ENCODE measurements around the gene UBE2E1.

UBE2E1 gene

GRCh38 chr3:23805633-23806533 is at the start of gene UBE2E1:
Gene UBE2E1 (plus strand): TSS chr3:23805955. CDS start chr3:23807270, 1,315 bp downstream.
- in situ Hi-C loops (cut with MboI; ENCODE audit: low sequenced_read_pairs): no loop called here

DNA sequence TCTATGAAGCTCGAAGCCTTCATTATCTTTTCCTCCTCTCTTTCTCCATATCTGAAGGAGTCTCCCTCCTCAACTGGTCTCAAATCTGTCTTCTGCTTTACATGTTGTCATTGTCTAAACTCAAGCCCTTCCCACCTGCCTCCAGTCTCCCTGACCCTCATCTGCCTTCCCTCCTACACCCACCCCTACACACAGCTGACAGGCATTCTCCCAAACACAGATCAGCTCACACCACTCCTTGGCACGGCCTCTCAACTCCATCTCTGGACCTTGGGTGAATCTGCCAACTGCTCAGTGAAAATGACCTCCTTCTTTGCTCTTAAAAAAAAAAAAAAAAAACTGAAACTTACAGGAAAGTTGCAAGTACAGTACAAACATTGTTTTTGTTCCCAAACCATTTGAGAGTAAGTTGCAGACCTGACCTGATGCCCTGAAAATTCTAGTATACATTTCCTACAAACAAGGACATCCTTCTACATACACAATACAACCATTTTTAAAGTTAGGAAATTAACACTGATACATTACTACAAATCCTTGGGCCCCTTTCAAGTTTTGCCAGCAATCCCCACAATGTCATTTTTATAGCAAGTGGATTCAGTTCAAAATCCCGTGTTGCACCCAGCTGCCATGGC is 49.4 kb upstream of the UBE2E1 start:
- in situ Hi-C loops (cut with MboI; ENCODE audit: low sequenced_read_pairs): no loop called here

- in situ Hi-C loops (cut with MboI; ENCODE audit: low sequenced_read_pairs): no loop called here
Measured at GRCh38 chr3:23758253-23758838, 47.4 kb upstream of the UBE2E1 start.

- in situ Hi-C loops (cut with MboI; ENCODE audit: low sequenced_read_pairs): no loop called here
Measured at GRCh38 chr3:23760325-23760724, 45.4 kb upstream of the UBE2E1 start.

- in situ Hi-C loops (cut with MboI; ENCODE audit: low sequenced_read_pairs): no loop called here
Measured at GRCh38 chr3:23760871-23761373, 44.8 kb upstream of the UBE2E1 start.

DNA sequence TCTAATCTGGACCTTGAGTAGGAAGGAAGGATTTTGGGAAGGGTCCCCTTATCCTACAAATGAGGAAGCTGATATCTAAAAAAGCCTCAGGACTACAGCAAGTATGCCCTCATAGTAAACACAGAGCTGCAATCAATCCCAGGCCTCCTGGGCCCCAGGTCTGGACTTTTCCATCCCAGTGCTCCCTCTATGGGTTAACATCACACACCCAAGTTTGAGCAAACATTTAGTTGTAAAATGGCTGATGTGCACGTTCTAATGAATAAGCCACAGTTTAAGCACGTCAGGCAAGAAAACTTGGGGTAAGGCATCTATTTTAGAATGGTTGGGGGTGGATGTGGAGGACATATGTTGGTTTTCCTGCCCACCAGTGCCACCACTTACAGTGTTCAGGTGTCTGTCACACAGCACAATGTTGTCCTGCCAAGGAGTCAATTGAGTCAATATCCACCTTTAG is 44.3 kb upstream of the UBE2E1 start:
- in situ Hi-C loops (cut with MboI; ENCODE audit: low sequenced_read_pairs): no loop called here

GRCh38 chr3:23762214-23762613 is 43.5 kb upstream of the UBE2E1 start:
- in situ Hi-C loops (cut with MboI; ENCODE audit: low sequenced_read_pairs): no loop called here

- in situ Hi-C loops (cut with MboI; ENCODE audit: low sequenced_read_pairs): no loop called here
Measured at GRCh38 chr3:23762759-23763477, 42.8 kb upstream of the UBE2E1 start.

GRCh38 chr3:23764407-23764806 is 41.3 kb upstream of the UBE2E1 start:
- in situ Hi-C loops (cut with MboI; ENCODE audit: low sequenced_read_pairs): no loop called here

GRCh38 chr3:23767546-23767945 is 38.2 kb upstream of the UBE2E1 start:
- in situ Hi-C loops (cut with MboI; ENCODE audit: low sequenced_read_pairs): no loop called here

DNA sequence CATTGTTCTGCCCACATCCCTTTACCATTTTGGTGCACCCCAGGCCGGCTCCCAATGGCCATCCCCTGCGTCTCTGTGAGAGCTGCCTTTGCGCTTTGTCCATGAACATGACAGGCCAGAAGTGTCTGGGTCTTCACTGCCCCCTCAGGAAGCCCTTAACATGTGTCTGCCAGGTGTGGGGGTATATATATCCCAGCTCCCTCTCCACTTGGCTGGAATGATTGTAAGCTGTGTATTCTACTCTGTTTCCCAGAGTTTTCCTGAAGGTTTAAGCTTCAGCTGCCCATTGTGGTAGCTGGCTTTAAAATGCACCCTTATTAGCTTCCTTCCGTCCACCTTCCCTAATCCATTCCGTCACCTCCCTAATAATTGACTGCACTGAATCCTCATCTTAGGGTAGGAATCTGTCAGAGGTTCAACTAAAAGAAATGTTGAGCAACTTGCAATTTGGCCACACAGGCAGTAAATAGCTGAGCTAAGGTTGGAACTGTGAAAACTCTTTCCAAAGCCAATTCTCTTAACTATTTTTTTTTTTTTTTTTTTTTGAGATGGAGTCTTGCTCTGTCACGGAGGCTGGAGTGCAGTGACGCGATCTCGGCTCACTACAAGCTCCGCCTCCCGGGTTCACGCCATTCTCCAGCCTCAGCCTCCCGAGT is 30.4 kb upstream of the UBE2E1 start:
- in situ Hi-C loops (cut with MboI; ENCODE audit: low sequenced_read_pairs): no loop called here

GRCh38 chr3:23776352-23776891 is 29.3 kb upstream of the UBE2E1 start:
- in situ Hi-C loops (cut with MboI; ENCODE audit: low sequenced_read_pairs): no loop called here

GRCh38 chr3:23778446-23778845 is 27.3 kb upstream of the UBE2E1 start:
- in situ Hi-C loops (cut with MboI; ENCODE audit: low sequenced_read_pairs): no loop called here

DNA sequence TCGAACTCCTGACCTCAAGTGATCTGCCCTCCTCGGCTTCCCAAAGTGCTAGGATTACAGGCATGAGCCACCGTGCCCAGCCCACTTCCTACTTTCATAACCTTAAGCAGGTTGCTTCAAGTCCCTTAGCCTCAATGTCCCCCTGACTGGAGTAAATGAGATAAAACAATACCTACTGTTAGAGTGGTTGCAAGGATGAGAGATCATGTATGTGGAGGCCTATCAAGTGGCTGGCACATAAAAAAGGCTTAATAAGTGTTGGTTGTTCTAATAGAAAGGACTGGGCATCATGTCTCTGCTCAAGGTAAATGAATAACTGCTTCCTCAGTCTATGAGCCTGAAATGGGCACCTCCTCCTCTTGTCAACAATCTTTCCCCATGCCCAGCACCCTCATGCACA is 25.9 kb upstream of the UBE2E1 start:
- in situ Hi-C loops (cut with MboI; ENCODE audit: low sequenced_read_pairs): no loop called here

DNA sequence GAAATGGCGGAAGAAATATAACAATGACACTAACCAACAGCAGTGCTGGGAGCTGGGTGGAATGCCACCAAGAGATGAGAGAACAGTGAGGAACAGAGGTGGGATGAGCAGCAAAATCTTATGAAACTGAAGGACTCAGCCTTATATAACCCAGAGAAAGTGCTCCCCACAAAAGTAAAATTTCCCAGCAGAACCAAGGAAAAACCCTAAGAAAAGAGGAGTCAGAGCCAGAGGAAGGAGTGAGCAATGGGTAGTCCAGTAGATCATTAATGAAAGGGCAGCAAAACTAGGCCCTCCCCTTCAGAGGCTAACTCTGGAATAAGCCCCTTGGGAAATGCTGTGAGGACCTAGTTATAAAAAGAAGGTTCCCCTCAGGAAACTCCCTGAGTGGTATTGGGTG is 24.7 kb upstream of the UBE2E1 start:
- in situ Hi-C loops (cut with MboI; ENCODE audit: low sequenced_read_pairs): no loop called here

DNA sequence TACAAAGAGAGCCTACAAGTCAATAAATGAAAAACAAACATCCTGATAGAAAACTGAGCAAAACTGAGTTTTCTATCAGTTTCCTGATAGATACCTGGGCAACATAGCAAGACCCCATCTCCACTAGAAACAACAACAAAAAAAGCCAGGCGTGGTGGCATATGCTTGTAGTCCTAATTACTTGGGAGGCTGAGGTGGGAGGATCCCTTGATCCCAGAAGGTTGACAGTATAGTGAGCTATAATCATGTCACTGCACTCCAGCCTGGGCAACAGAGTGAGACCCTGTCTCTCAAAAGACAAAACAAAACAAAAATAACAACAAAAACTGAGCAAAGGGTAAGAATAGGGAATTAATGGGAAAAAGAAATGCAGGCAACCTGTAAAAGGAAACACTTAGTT is 23.9 kb upstream of the UBE2E1 start:
- in situ Hi-C loops (cut with MboI; ENCODE audit: low sequenced_read_pairs): no loop called here

DNA sequence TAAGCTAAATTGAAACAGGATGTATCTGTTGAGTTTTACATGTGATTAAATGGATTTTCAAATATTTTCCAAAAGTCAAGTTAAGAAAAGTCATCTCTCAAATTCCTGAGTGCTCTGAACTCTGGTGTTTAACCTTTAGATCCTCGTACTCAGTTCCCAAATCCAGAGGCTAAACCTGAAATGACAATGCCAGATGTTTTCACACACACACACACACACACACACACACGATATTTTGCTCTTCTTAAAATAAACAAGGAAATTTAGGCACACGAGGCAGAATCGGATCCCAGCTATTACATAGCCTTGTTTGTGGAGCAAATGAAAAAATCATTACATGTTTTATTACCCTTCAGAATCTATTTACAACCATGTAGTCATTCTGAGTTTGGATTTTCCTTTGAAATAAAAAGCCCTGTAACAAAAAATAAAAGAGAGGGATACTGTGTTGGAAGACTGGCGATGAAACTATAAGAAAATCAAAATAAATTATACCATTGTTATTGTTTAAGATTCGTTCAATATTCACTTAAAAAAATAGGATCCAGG is 20.6 kb upstream of the UBE2E1 start:
- in situ Hi-C loops (cut with MboI; ENCODE audit: low sequenced_read_pairs): no loop called here

DNA sequence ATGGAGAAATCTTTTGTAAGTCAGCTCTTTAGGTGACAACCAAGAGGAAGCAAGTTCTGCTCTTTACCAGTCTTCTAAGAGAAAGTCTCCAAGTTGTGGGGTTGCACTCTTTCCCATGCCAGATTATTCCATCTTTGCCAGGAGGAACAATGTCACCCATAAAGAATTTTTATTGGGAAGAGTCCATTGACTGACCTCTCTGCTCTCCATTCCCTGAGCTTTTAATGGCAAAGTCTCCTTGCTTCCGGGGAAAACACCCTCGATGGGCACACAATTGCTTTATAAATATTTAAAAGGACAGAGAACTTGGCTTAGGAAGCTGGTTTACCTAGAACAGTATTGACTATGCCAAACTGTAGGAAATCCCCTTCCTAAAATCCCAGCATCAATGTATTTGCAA is 19.9 kb upstream of the UBE2E1 start:
- in situ Hi-C loops (cut with MboI; ENCODE audit: low sequenced_read_pairs): no loop called here

- in situ Hi-C loops (cut with MboI; ENCODE audit: low sequenced_read_pairs): no loop called here
Measured at GRCh38 chr3:23791678-23792077, 14.1 kb upstream of the UBE2E1 start.
